Heart right ventricle (tissue), 16 donors: ENCODE measurements around the gene MAGI3. TPM values are rescaled to one million over a fixed set of nuclear protein-coding genes. Genes with fewer than 3 reads are reported as not detected.
A peak's percentile ranks its signal among the peaks of the same experiment; 100 is the strongest.

Experiments used
- ATAC-seq, 8 donors: fragments of 200-7000 bp; cut with Tn5 transposase; one replicate each; pipeline ENCODE4 v1.9.1; 2020; ENCODE audit warnings: mild to moderate bottlenecking in 8 of 8, moderate library complexity in 8 of 8, moderate number of reproducible peaks in 1 of 8
- DNase-seq, 2 donors: peaks; one replicate each; pipeline ENCODE4 v3.0.0-alpha.2; 2020
- H3K27ac ChIP-seq, 10 donors: fragments of 200-600 bp; sonication (generic) in 2 of 10; one replicate each; pipeline versions ENCODE4 v1.5.0 to v1.8.0; 2020 to 2022; ENCODE audit warnings: mild to moderate bottlenecking in 3 of 10
- H3K27me3 ChIP-seq, 7 donors: fragments of 200-600 bp; one replicate each; pipeline ENCODE4 v1.8.0; 2021 to 2022; ENCODE audit warnings: mild to moderate bottlenecking in 2 of 7
- H3K36me3 ChIP-seq, 9 donors: fragments of 200-600 bp; sonication (generic) in 1 of 9; one replicate each; pipeline versions ENCODE4 v1.5.0 to v1.8.0; 2020 to 2022; ENCODE audit warnings: mild to moderate bottlenecking in 2 of 9
- H3K4me1 ChIP-seq, 9 donors: fragments of 200-600 bp; sonication (generic) in 1 of 9; one replicate each; pipeline versions ENCODE4 v1.5.0 to v1.8.0; 2020 to 2022; ENCODE audit warnings: mild to moderate bottlenecking in 4 of 9
- H3K4me3 ChIP-seq, 10 donors: fragments of 200-600 bp; sonication (generic) in 2 of 10; one replicate each; pipeline versions ENCODE4 v1.5.0 to v1.8.0; 2020 to 2022; ENCODE audit warnings: mild to moderate bottlenecking in 7 of 10, moderate library complexity in 2 of 10
- H3K9me3 ChIP-seq, 11 donors: fragments of 200-600 bp in 10 of 11; sonication (generic) in 2 of 11; one replicate each; pipeline versions ENCODE4 v1.5.0 to v1.8.0; 2013 to 2022; ENCODE audit warnings: mild to moderate bottlenecking in 2 of 11, control low read depth in 1 of 11, moderate library complexity in 1 of 11
- CTCF ChIP-seq, 9 donors: fragments of 200-600 bp; sonication (generic) in 2 of 9; IDR thresholded peaks; one replicate each; pipeline versions ENCODE4 v1.5.0 to v1.8.0; 2021 to 2022; ENCODE audit warnings: antibody characterized with exemption in 9 of 9, mild to moderate bottlenecking in 5 of 9, moderate library complexity in 1 of 9
- WGBS, 2 donors: extraction: QIAGEN DNeasy Blood & Tissue Kit; methylation state at CpG; one replicate each; pipeline ENCODE4 v1.1.7; 2013; ENCODE audit warnings: inconsistent platforms in 1 of 2; 5-methylcytosine and 5-hydroxymethylcytosine counted together
- intact Hi-C, 10 donors: fragments of 100-400 bp; cut with DNase I; formaldehyde crosslinking; loops; one replicate each; pipeline versions ENCODE4 v1.11.1 to v1.14.2; 2022
- polyA plus RNA-seq, 2 donors: library from polyadenylated mRNA; stranded (reverse); fragments of 200-250 nt; gene quantifications; one replicate each; pipeline ENCODE4 v1.2.3, GENCODE V29; 2013
- total RNA-seq, 10 donors: library from RNA; stranded (reverse); fragmentation: NEBNext Ultra II Directional in 3 of 10; extraction: Animal tissue kit (Norgen Biotek cat#: 25700) in 3 of 10; gene quantifications; one replicate each; pipeline versions ENCODE4 v1.2.1 to v1.2.4, GENCODE V29; 2021 to 2023
- donor health status: Arrhythmogenic right ventricular cardiomyopathy.
- donor health status: ischemic (EF 13 %, LVEDD 7.1; RV severe dilation, severe dysfunction).
- donor health status: healthy with polysubstance abuse.
- donor health status: DM: no; HTN: yes; CAD: no.
- donor health status: DM: no; HTN: no; CAD: no.
- donor health status: ischemic (EF 25% LVEDD 6.9; RV normal size, moderate dysfunction).
- donor health status: ischemic (EF 25% LVEDD 5.7; RV mildly dilated, moderate dysfunction).
- donor health status: healthy.
- donor health status: DM: yes; HTN: yes; CAD: no.
- donor health status: Ischemic cardiomyopathy.
- donor health status: ischemic (EF 35%, LVEDD 5.7; RV mildly dilated, moderate dysfunction).
- donor health status: nonischemic (EF 11% LVEDD 7.7; RV severe dilation, severe dysfunction).
- donor health status: DM: yes; HTN: yes; CAD: no.
- donor health status: PGD.
- donor health status: ischemic (EF 29% LVEDD 5.4; RV normal size, mild dysfunction).
- donor health status: nonischemic (EF 23%, LVEDD 6.1; RV moderate dilation, normal function).

The MAGI3 gene
- total and polyA plus RNA-seq, 12 donors: 2.2 to 9.4 (median 7.5) TPM

GRCh38 chr1:113533061-113533460, 142.7 kb downstream of the MAGI3 start:
- H3K36me3 ChIP-seq: no peaks in the 10 kb centered on the region
- no peak overlapping the region for H3K27ac ChIP-seq
- peaks cover 0 to 20% (median 3%) of the 10 kb centered on the region in 11 donors for H3K9me3 ChIP-seq
- H3K4me1 ChIP-seq: peaks cover 0 to 7% (median 0%) of the 10 kb centered on the region in 9 donors
- DNase-seq (no peak), ATAC-seq (no peak)
- intact Hi-C loops: no loop called here
- H3K27me3 ChIP-seq: no peaks in the 10 kb centered on the region
- WGBS, 2 donors: 99% methylated on average over 3 of the region's 3 CpGs
- H3K4me3 ChIP-seq: no peak overlapping the region
- no peak for TF ChIP-seq CTCF (IDR thresholded peaks at IDR 0.05)

- Histone ChIP-seq H3K27me3 (no peaks in the 10 kb centered on the region), H3K27ac (no peak overlapping the region), H3K9me3 (peaks cover 0 to 15% (median 0%) of the 10 kb centered on the region in 11 donors), H3K4me1 (peaks cover 0 to 7% (median 0%) of the 10 kb centered on the region in 9 donors), H3K4me3 (no peak overlapping the region), H3K36me3 (no peaks in the 10 kb centered on the region)
- no peak for DNase-seq
- peak in 1 of 8 donors; percentile 58 for ATAC-seq
- WGBS, 2 donors: 93 to 94% methylated on average over 4 of the region's 4 CpGs
- TF ChIP-seq CTCF (IDR thresholded peaks at IDR 0.05): no peak
- intact Hi-C loops: no loop called here
These were observed 144.0 kb downstream of the MAGI3 start for GRCh38 chr1:113534130-113534817.

- ATAC-seq (no peak), DNase-seq (no peak)
- Histone ChIP-seq H3K4me3 (no peak overlapping the region), H3K9me3 (peaks cover 0 to 15% (median 0%) of the 10 kb centered on the region in 11 donors), H3K4me1 (peaks cover 0 to 7% (median 0%) of the 10 kb centered on the region in 9 donors), H3K27me3 (no peaks in the 10 kb centered on the region), H3K27ac (no peak overlapping the region), H3K36me3 (no peaks in the 10 kb centered on the region)
- intact Hi-C loops: no loop called here
- 95 to 100% methylated on average over 1 of the region's 1 CpG for WGBS, 2 donors
- no peak for TF ChIP-seq CTCF (IDR thresholded peaks at IDR 0.05)
These were observed 144.6 kb downstream of the MAGI3 start for GRCh38 chr1:113534875-113535274.

- no peak for DNase-seq
- intact Hi-C loops: no loop called here
- Histone ChIP-seq H3K4me3 (no peak overlapping the region), H3K4me1 (peaks cover 0 to under 1% (median 0%) of the 10 kb centered on the region in 9 donors), H3K27me3 (no peaks in the 10 kb centered on the region), H3K36me3 (no peaks in the 10 kb centered on the region), H3K27ac (no peak overlapping the region), H3K9me3 (peaks cover 0 to 15% (median 0%) of the 10 kb centered on the region in 11 donors)
- WGBS, 2 donors: 83 to 91% methylated on average over 1 of the region's 1 CpG
- ATAC-seq: no peak
- no peak for TF ChIP-seq CTCF (IDR thresholded peaks at IDR 0.05)
These were observed 146.0 kb downstream of the MAGI3 start for GRCh38 chr1:113536182-113536780.
